NCI-H526 treated with DMSO at 0.1 percent for 48 hours (cell line): ENCODE results near the gene KIF16B.
"Not testable (repeated sequence)": the region's sequence is repeated elsewhere in the genome, so short reads cannot be mapped to it uniquely, and the experiment has no call there.

Experiments used
- DNase-seq: peaks from one replicate; lab custom pipeline; 2025; lab: John Stamatoyannopoulos, UW

The KIF16B gene

GRCh38 chr20:16292226-16292880 is 280.9 kb downstream of the KIF16B start:
- no peak for DNase-seq

DNA sequence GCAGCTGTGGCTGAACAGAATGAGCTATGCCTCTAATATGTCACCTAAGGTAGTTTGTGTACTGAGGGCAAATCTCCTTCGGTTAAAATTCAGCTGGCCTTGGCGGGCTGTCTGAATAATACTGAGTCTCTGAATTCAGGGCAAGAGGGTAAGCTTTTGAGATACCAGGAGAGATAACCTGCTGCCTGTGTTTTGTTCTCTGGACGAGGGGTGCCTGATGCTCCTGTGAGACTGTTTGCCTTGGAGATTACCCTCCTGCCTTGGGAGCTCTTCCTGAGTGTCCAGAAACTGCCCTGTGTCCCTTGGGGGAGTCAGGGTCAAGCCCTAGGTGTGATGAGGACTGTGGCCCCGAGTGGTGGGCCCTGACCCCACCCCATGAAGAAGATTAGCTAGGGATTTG is 282.9 kb downstream of the KIF16B start:
- DNase-seq: no peak

DNA sequence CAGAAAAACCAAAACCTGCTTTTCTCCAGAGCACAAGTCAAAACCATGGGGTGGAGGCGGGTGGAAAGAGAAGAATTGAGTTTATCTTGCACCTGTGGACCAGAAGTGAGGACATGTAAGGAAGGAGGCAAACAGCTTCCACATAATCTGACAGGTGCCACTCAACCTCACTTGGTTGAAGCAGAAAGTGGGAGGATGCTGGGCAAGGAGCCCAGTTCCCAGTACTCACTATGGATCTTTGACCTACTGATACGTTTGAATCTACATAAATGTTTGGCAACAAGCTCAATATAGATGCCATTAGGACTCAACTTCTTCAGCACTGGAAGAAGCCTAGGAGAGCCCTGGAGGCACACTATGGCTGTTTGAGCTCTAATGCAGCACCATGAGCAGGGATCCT is 285.5 kb downstream of the KIF16B start:
- DNase-seq: no peak

GRCh38 chr20:16286601-16287000 is 286.6 kb downstream of the KIF16B start:
- no peak for DNase-seq

GRCh38 chr20:16284385-16285100 is 288.7 kb downstream of the KIF16B start:
- DNase-seq: no peak

DNA sequence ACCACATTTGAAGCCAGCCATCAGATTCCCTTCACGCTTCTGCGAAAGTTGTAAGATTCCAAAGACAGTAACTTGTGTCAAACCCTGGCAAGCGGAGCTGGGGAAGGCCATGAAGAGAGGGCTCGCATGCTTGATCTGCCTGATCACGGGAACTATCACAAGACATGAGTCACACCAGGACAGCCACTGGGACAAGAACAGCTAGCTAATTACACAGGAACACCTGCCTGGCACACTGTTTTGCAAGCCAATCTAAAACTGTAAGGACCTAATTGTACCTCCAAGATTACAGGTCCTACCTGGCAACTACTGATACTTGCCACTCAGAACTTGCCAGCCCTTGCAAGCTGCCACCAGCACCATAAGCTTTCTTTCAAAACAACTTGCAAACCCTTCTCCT is 289.3 kb downstream of the KIF16B start:
- DNase-seq: no peak

DNA sequence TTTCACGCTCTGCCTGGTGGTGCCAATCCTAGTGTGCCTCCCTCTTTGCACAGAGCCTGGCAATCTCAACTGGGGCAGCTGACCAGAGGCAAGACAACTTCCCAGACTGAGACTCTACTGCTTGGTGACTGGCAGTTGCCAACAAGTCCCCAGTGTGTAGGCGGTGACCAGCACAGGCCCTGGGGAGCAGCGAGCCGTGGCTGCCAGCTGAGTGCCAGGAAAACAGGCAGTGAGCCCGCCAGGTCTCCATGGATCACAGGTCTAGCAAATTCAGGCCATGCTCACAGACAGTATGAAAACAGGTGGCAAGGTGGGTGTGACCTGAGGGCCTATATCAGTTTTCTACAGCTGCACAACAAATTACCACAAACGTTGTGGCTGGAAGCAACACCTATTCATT is 289.9 kb downstream of the KIF16B start:
- no peak for DNase-seq

DNA sequence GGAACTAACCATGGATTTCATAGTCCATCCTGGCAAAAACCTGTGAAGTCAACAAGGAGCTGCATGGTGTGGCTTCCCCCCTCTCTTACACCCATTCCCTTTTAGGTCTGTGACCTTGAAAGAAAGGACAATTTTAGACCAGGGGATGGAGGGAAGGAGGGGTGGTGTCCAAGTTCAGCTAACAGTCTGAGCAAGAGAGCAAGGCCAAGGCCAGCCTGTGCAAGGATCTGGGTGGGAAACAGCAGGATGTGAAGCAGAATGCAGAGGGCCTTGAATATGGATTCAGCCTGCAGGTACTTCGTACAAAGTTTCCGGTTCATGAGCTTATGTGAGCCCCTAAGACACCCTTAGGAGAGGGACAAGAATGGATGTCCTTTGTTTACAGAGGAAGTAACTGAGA is 293.0 kb downstream of the KIF16B start:
- no peak for DNase-seq

DNA sequence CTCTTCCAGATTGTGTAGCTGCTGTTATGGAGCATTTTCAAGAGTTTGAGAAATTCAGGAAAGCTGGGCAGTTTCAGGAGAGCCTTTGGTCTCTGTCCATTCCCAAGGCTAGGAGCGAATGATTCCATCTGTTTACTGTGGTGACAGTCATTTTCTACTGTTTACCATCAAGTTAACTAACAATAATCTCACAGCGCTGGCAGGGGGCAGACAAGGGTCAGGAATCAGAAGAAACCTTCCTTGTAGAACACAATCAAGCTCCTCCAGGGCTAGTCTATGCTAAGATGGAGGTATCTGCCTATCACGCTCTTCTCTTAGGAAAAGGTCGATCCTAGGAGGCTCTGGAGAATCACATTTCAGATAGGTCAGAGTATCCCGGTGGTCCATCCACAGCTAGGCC is 293.9 kb downstream of the KIF16B start:
- no peak for DNase-seq

GRCh38 chr20:16273812-16274555 is 299.3 kb downstream of the KIF16B start:
- no peak for DNase-seq

GRCh38 chr20:16272780-16273360 is 300.4 kb downstream of the KIF16B start:
- DNase-seq: no peak

GRCh38 chr20:16271450-16271849 is 301.8 kb downstream of the KIF16B start:
- DNase-seq: no peak

DNA sequence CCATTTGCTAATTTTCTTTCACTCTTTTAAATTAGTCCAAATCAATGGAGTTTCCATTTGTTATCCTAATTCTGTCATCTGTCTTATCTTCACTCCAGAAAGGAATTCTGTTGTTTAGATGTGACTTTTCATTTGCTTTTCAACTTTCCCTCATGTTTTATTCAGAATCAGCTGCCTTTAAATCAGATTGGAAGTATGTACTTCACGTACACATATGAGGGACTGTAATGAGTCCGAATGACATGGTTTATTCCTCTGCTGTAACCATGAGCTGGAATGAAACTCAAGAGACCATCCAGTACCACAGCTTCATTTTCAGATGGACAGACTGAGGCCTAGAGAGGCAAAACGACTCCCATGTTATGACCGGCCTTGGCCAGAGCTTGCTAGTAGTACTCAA is 302.3 kb downstream of the KIF16B start:
- DNase-seq: no peak

- DNase-seq: no peak
Measured at GRCh38 chr20:16270314-16270931, 302.8 kb downstream of the KIF16B start.

DNA sequence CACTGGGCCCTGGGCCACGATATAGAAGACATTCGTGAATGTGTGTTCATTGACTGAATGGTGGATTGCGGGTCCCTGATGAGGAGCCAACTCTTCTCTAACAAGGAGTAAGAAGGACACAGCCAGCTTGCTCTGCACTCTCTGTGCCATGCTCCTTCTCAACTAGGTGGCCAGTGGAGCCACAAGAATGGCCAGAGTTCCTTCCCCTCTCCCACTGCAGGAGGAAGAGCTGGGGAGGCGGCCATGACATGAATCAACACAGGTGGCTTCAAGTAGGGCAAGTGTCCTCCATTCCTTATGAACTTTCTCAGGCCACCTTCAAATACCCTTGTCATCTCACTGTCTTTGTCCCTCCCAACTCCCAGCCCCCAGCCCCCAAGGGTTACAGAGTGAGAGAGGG is 305.7 kb downstream of the KIF16B start:
- no peak for DNase-seq

- no peak for DNase-seq
Measured at GRCh38 chr20:16265334-16265733, 307.9 kb downstream of the KIF16B start.

DNA sequence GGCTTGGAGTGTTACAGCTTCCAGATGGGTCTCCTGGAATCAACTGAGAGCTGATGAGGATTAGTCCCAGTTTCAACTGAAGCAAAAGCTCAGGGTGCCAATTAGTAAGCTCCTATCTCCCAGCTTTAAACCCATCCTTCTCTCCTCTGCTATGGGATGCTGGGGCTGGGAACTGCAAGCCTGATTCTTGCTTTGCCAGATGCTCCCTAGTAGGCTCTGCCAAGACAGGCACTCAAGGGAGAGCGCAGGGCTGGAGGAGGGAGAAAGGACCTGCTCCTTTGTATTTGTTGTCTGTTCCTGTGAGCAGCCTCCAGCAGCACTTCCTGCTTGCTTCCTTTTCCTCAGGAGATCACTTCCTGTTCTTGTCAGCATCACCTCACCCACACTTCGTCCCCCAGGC is 309.7 kb downstream of the KIF16B start:
- DNase-seq: no peak

GRCh38 chr20:16262594-16262993 is 310.7 kb downstream of the KIF16B start:
- no peak for DNase-seq

DNA sequence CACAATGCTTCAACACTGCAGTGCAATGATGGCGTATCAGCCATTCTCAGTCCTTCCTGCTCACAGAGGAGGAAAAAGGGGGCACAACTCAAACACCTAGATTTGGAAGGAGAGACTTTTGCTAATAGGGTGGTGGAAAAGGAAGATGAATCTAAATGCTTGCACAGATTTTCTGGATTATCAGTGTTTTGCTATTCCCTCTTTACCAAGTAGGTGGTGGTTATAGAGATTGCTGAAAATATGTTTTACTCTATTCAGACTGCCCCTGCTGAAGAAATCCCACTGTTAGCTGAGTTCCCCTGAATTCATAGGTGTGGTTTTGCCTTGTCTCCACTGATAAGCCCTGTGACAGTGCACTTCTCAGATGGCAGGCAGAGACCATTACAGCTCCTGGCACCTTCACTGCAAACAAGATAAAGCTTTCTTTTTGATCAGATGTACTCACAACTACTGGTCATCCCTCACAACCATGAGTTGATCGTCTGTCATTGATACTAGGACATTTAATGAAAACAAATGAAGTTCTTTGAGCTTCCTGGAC is 311.4 kb downstream of the KIF16B start:
- no peak for DNase-seq

GRCh38 chr20:16260911-16261310 is 312.3 kb downstream of the KIF16B start:
- no peak for DNase-seq

- not testable (repeated sequence) for DNase-seq
Measured at GRCh38 chr20:16260133-16260532, 313.1 kb downstream of the KIF16B start.

- DNase-seq: no peak
Measured at GRCh38 chr20:16258766-16259165, 314.5 kb downstream of the KIF16B start.
